Adrenal gland (tissue), 5 donors: Measurements from ENCODE around the gene PDE10A.

Source experiments
- POLR2A ChIP-seq, 2 donors: fragments of 450-650 bp; IDR thresholded peaks; one replicate each; pipeline ENCODE4 v1.6.1; 2017; ENCODE audit warnings: antibody characterized with exemption in 2 of 2, mild to moderate bottlenecking in 2 of 2, moderate library complexity in 1 of 2
- TF ChIP-seq, protein P1 (sequence below), 6 experiments: fragments of 450-650 bp in 4 of 6; fragments of 200-600 bp in 2 of 6; sonication (generic) in 1 of 6; IDR thresholded peaks; 1 replicate in 5 of 6; 2 replicates in 1 of 6; pipeline versions ENCODE4 v1.5.1 to v1.8.0; 2016 to 2021; ENCODE audit warnings: antibody characterized with exemption in 6 of 6, mild to moderate bottlenecking in 2 of 6, moderate library complexity in 1 of 6
- donor health status: DM: no; HTN: no; CAD: no.

DNA sequence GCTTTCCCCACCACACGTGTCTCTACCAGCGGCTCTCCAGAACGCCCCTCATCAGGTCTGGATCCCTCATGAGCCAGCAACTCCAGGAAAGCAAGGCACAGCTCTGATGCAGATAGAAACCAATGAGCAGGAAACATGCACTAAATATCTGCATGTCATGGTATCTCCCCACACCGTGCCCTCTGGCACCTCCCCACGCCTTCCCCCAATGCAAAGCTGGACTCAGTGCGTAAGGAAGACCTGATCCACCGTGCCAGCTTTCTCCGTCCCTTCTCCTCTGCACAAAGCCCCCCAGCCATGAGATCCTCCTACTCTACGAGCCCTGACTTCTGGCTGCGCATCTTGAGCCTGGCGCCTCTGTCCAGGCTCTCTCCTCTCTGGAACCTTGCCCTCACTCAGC is 9.4 kb downstream of the PDE10A start:
- TF ChIP-seq, protein P1, sequence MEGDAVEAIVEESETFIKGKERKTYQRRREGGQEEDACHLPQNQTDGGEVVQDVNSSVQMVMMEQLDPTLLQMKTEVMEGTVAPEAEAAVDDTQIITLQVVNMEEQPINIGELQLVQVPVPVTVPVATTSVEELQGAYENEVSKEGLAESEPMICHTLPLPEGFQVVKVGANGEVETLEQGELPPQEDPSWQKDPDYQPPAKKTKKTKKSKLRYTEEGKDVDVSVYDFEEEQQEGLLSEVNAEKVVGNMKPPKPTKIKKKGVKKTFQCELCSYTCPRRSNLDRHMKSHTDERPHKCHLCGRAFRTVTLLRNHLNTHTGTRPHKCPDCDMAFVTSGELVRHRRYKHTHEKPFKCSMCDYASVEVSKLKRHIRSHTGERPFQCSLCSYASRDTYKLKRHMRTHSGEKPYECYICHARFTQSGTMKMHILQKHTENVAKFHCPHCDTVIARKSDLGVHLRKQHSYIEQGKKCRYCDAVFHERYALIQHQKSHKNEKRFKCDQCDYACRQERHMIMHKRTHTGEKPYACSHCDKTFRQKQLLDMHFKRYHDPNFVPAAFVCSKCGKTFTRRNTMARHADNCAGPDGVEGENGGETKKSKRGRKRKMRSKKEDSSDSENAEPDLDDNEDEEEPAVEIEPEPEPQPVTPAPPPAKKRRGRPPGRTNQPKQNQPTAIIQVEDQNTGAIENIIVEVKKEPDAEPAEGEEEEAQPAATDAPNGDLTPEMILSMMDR (IDR thresholded peaks at IDR 0.05): no peak
- TF ChIP-seq POLR2A (IDR thresholded peaks at IDR 0.05): no peak
